Esophagus muscularis mucosa (tissue), 4 donors: ENCODE data around the gene TSPAN5. TPM values are rescaled to one million over a fixed set of nuclear protein-coding genes. Genes with fewer than 3 reads are reported as not detected.
A peak's percentile ranks its signal among the peaks of the same experiment; 100 is the strongest.

Source experiments
- DNase-seq: peaks from one replicate; pipeline ENCODE4 v3.0.0-alpha.2; 2017; ENCODE audit errors: extremely low spot score
- H3K27ac ChIP-seq, 4 donors: fragments of 200-600 bp; sonication (generic); replicated peaks in 1 of 4; 1 replicate in 3 of 4; 2 replicates in 1 of 4; pipeline ENCODE4 v1.5.1; 2016 to 2019; ENCODE audit warnings: mild to moderate bottlenecking in 1 of 4
- H3K27me3 ChIP-seq, 4 donors: fragments of 200-600 bp; sonication (generic); one replicate each; pipeline versions ENCODE4 v1.5.1 to v1.6.0; 2016 to 2019
- H3K36me3 ChIP-seq, 4 donors: fragments of 200-600 bp; sonication (generic); one replicate each; pipeline ENCODE4 v1.5.1; 2016 to 2019
- H3K4me1 ChIP-seq, 4 donors: fragments of 200-600 bp; sonication (generic); one replicate each; pipeline ENCODE4 v1.5.1; 2016 to 2019
- H3K4me3 ChIP-seq, 4 donors: fragments of 200-600 bp; sonication (generic); 1 replicate in 2 of 4; 2 replicates in 2 of 4; pipeline ENCODE4 v1.5.1; 2016 to 2019; ENCODE audit warnings: mild to moderate bottlenecking in 4 of 4, moderate library complexity in 1 of 4
- H3K9me3 ChIP-seq, 4 donors: fragments of 200-600 bp; sonication (generic); 1 replicate in 3 of 4; 2 replicates in 1 of 4; pipeline ENCODE4 v1.5.1; 2016 to 2019
- EP300 ChIP-seq: sonication (generic); formaldehyde crosslinking; IDR thresholded peaks from one replicate; pipeline ENCODE4 v1.6.1; 2017; ENCODE audit warnings: antibody characterized with exemption
- POLR2A ChIP-seq: fragments of 450-650 bp; IDR thresholded peaks from one replicate; pipeline ENCODE4 v1.6.1; 2017; ENCODE audit warnings: antibody characterized with exemption, moderate library complexity, mild to moderate bottlenecking, low read depth
- POLR2AphosphoS5 ChIP-seq, 2 donors: sonication (generic); formaldehyde crosslinking; IDR thresholded peaks; one replicate each; pipeline ENCODE4 v1.6.1; 2017; ENCODE audit warnings: antibody characterized with exemption in 2 of 2
- WGBS: methylation state at CpG from one replicate; pipeline ENCODE4 v1.1.5; 2018; 5-methylcytosine and 5-hydroxymethylcytosine counted together
- intact Hi-C: fragments of 100-400 bp; cut with DNase I; formaldehyde crosslinking; loops from one replicate; pipeline ENCODE4 v1.15.1; 2023
- total RNA-seq, 4 donors: library from RNA; depleted of rRNA; stranded (reverse); fragments of >200 nt; gene quantifications; one replicate each; pipeline versions ENCODE4 v1.1.0 to v1.2.1, GENCODE V29; 2016
- TF ChIP-seq, protein P1 (sequence below), 3 experiments: fragments of 200-600 bp in 2 of 3; fragments of 450-650 bp in 1 of 3; sonication (generic) in 2 of 3; IDR thresholded peaks; one replicate each; pipeline ENCODE4 v1.5.1; 2017 to 2019; ENCODE audit warnings: antibody characterized with exemption in 3 of 3, mild to moderate bottlenecking in 2 of 3, moderate library complexity in 1 of 3

TSPAN5 gene
- total RNA-seq, 4 donors from 2014 or later: 9.1 to 16.8 (median 13.3) TPM

GRCh38 chr4:98694076-98694475 lies 35.7 kb upstream of the TSPAN5 start:
- Histone ChIP-seq H3K4me3 (no peak overlapping the region), H3K27ac (no peak overlapping the region), H3K36me3 (no peaks in the 10 kb centered on the region), H3K27me3 (peaks cover 0 to 3% (median 0%) of the 10 kb centered on the region in 4 donors), H3K9me3 (peaks cover 0 to 4% (median 0%) of the 10 kb centered on the region in 4 donors), H3K4me1 (no peaks in the 10 kb centered on the region)
- intact Hi-C loops: no loop called here
- peak; percentile 70 for DNase-seq
- WGBS: 94% methylated on average over 9 of the region's 10 CpGs
- TF ChIP-seq POLR2AphosphoS5 (IDR thresholded peaks at IDR 0.05) (no peak), POLR2A (no peak), EP300 (no peak)
- TF ChIP-seq, protein P1, sequence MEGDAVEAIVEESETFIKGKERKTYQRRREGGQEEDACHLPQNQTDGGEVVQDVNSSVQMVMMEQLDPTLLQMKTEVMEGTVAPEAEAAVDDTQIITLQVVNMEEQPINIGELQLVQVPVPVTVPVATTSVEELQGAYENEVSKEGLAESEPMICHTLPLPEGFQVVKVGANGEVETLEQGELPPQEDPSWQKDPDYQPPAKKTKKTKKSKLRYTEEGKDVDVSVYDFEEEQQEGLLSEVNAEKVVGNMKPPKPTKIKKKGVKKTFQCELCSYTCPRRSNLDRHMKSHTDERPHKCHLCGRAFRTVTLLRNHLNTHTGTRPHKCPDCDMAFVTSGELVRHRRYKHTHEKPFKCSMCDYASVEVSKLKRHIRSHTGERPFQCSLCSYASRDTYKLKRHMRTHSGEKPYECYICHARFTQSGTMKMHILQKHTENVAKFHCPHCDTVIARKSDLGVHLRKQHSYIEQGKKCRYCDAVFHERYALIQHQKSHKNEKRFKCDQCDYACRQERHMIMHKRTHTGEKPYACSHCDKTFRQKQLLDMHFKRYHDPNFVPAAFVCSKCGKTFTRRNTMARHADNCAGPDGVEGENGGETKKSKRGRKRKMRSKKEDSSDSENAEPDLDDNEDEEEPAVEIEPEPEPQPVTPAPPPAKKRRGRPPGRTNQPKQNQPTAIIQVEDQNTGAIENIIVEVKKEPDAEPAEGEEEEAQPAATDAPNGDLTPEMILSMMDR (IDR thresholded peaks at IDR 0.05): no peak

- WGBS: 38% methylated on average over 7 of the region's 7 CpGs
- intact Hi-C loops: no loop called here
- Histone ChIP-seq H3K4me3 (no peak overlapping the region), H3K9me3 (no peaks in the 10 kb centered on the region), H3K27me3 (peaks cover 0 to 3% (median 0%) of the 10 kb centered on the region in 4 donors), H3K27ac (no peak overlapping the region), H3K36me3 (no peaks in the 10 kb centered on the region), H3K4me1 (no peaks in the 10 kb centered on the region)
- TF ChIP-seq POLR2AphosphoS5 (IDR thresholded peaks at IDR 0.05): no peak
- TF ChIP-seq EP300: no peak
- TF ChIP-seq, protein P1 (IDR thresholded peaks at IDR 0.05): no peak
- no peak for TF ChIP-seq POLR2A
- DNase-seq: peak; percentile 42
These were observed 34.0 kb upstream of the TSPAN5 start for GRCh38 chr4:98692411-98692810.

DNA sequence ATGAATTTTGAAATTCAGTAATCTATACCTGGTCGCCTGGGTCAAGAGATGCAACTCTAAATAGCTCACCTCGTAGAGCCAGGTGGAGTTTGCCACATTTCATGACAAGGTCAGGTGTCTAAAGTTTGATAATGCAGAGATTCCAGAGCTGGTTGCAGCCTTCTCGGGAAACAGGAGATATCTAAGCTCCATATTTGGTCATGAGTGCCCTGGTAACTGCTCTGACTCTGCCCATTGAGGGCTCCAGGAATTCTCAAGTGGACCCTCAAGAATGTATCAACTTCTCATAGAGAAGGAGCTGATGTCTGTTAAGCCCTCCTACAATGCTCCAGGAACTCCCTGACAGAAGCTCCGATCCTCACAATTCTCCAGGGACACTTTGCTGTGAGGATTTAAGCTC lies 33.2 kb upstream of the TSPAN5 start:
- WGBS: 90% methylated on average over 3 of the region's 4 CpGs
- intact Hi-C loops: no loop called here
- peaks cover 0 to 3% (median 0%) of the 10 kb centered on the region in 4 donors for H3K27me3 ChIP-seq
- TF ChIP-seq POLR2A: no peak
- TF ChIP-seq, protein P1 (IDR thresholded peaks at IDR 0.05): no peak
- TF ChIP-seq EP300: no peak
- TF ChIP-seq POLR2AphosphoS5 (IDR thresholded peaks at IDR 0.05): no peak
- no peak overlapping the region for H3K27ac ChIP-seq
- no peak for DNase-seq
- no peaks in the 10 kb centered on the region for H3K36me3 ChIP-seq
- no peaks in the 10 kb centered on the region for H3K9me3 ChIP-seq
- H3K4me1 ChIP-seq: no peaks in the 10 kb centered on the region
- no peak overlapping the region for H3K4me3 ChIP-seq

DNA sequence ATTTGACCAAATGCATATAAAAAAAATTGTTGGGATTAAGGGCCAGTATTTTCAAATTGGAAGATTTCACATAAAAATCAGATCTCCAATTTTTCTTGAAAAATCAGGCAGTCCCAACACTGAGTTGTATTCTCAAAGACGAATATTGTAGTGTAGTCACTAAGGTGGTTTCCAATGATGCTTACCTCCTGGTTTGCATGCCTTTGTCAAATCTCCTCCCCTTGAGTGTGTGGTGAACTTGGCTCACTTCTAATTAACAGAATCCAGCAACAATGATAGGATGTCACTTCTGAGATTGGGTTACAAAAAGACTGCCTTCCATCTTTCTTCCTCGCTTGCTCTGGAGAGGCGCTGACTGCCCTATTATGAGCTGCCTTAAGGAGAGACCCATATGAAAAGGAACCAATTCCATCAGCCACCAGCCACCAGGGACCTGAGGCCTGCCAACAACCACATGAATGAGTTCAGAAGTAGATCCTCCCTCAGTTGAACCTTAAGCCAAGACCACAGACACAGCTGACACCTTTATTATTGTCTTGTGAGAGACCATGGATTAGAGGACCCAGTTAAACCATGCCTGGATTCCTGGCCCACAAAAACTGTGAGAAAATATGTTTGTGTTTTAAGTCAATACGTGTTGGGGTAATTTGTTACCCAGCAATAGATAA lies 31.2 kb upstream of the TSPAN5 start:
- Histone ChIP-seq H3K9me3 (no peaks in the 10 kb centered on the region), H3K4me1 (no peaks in the 10 kb centered on the region), H3K27ac (no peak overlapping the region), H3K27me3 (peaks cover 0 to 3% (median 0%) of the 10 kb centered on the region in 4 donors), H3K36me3 (no peaks in the 10 kb centered on the region), H3K4me3 (no peak overlapping the region)
- 98% methylated on average over 4 of the region's 4 CpGs for WGBS
- intact Hi-C loops: no loop called here
- peak; percentile 62 for DNase-seq
- TF ChIP-seq POLR2AphosphoS5 (IDR thresholded peaks at IDR 0.05): no peak
- no peak for TF ChIP-seq POLR2A
- TF ChIP-seq EP300: no peak
- TF ChIP-seq, protein P1 (IDR thresholded peaks at IDR 0.05): no peak
